GM18499 (cell line): ENCODE measurements around the gene PSG2.
"Not testable (repeated sequence)": the region's sequence is repeated elsewhere in the genome, so short reads cannot be mapped to it uniquely, and the experiment has no call there.

Source experiments
- ATAC-seq: cut with Tn5 transposase; IDR thresholded peaks from one replicate; pipeline ENCODE4 v1.9.1; 2021; ENCODE audit warnings: moderate number of reproducible peaks; ENCODE audit not compliant: insufficient read depth, unreplicated experiment

Gene PSG2

DNA sequence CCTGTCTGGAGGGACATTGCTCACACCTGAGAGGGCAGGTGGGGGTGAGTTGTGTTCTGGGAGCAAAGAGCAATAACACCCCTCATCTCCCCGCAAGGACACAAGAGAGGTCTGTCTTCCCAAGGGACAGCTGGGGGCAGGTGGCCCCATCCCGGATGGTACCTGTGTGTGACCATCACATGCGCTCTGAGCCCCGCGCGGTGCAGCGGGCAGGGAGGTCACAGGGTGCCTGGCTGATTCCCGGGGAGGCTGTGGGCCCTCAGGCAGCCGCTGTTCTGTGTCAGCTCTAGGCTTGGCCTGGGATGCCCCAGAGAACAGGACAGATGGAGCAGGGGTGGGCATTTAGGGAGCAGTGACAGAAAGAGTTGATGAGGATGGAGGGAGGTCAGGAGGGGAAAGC is 1.2 kb upstream of the PSG2 start:
- ATAC-seq: not testable (repeated sequence)

DNA sequence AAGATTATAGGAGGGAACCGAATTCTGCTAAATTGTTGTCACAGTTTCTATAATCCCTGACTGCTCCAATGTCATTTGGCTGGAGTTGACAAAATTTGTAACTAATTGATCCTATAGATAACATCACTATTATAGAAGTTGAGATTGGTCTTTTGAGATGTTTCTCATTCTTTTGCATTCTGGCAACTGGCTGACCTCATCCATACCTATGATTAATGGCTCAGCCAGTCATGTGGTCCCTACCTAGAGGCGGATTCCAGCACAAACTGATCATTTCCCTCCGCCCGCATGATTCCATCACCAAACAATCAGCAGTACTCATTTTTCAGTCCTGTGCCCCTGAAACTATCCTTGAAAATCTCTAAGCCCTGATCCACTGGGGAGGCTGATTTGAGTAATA is 4.2 kb downstream of the PSG2 start:
- no peak for ATAC-seq

DNA sequence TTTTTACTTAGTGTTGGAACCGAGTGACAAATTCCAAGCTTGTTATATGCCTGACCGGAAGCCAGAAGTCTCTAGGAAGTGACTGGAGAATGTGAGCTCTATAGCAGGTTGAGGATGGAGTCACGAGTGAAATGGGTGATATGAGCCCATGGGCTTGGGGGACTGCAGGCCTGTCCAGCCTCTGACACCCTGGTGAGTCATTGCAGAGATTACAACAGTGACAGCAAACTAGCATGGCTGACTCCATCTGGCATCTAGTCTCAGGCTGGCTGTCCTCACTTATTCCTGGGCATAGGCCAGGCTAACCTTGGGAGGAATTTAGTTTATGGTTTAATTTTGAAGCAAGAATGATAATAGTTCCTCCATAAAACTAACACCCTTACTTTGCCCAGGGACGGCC is 4.6 kb downstream of the PSG2 start:
- not testable (repeated sequence) for ATAC-seq

GRCh38 chr19:43062418-43062817 is 20.1 kb downstream of the PSG2 start:
- ATAC-seq: not testable (repeated sequence)

DNA sequence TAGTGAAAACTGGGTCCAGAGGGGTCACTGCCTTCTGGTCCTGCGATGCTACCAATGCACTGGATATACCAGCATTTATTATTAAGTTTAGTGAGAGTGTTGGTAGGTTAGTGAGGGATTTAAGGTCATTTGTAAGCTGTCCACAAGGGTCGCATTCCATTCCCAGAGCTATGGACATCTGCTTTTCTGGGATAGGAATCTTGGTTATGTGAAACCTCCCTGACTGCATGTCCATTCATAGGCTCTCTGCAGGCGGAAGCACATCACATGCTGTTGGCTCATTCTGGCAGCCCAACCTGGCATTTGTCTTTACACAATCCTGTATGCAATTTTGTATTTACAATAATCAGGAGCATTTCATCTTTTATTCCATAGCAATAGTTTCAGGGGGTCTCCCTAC is 21.2 kb downstream of the PSG2 start:
- ATAC-seq: not testable (repeated sequence)

DNA sequence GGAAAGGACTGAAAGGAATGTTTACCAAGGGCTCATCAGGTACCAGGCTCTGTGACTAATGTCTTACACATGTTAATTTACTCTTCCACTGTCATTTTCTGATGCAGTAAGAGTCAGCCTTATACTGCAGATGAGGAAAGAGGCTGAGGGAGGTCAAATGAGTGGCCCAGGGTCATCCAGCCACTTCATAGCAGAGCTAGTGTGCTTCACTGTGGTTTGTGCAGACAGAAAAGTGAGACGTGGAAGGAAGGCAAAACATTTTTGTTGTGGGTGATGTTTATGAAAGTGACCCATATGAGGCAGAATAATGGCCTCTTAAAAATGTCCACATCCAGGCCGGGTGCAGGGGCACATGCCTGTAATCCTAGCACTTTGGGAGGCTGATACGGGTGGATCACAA is 22.2 kb downstream of the PSG2 start:
- ATAC-seq: not testable (repeated sequence)

GRCh38 chr19:43059482-43059881 is 23.0 kb downstream of the PSG2 start:
- not testable (repeated sequence) for ATAC-seq

DNA sequence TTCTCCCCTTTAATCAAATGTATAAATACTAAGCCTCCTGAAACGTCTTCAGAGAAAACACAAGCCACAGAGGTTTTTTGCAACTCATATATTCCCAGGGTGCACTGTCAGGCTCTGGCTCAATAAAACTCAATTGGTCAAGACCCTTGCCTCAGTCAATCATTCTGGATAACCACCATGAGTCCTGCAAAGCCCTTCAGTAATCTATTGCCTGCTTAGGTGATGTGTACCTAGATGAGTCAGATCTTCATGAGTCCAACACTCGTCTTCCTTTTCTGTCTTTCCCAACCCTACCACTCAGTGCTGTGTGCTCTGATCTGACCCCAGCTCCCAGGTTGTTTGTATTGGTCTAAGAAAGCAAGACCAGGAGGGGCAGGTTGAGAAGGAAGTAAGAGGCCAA is 24.1 kb downstream of the PSG2 start:
- not testable (repeated sequence) for ATAC-seq

- not testable (repeated sequence) for ATAC-seq
Observed at GRCh38 chr19:43047966-43048365, 34.5 kb downstream of the PSG2 start.

GRCh38 chr19:43046578-43046977 is 35.9 kb downstream of the PSG2 start:
- not testable (repeated sequence) for ATAC-seq

- not testable (repeated sequence) for ATAC-seq
Observed at GRCh38 chr19:43043492-43044180, 38.9 kb downstream of the PSG2 start.

- not testable (repeated sequence) for ATAC-seq
Observed at GRCh38 chr19:43031645-43032044, 50.9 kb downstream of the PSG2 start.

- no peak for ATAC-seq
Observed at GRCh38 chr19:43028866-43029265, 53.6 kb downstream of the PSG2 start.

DNA sequence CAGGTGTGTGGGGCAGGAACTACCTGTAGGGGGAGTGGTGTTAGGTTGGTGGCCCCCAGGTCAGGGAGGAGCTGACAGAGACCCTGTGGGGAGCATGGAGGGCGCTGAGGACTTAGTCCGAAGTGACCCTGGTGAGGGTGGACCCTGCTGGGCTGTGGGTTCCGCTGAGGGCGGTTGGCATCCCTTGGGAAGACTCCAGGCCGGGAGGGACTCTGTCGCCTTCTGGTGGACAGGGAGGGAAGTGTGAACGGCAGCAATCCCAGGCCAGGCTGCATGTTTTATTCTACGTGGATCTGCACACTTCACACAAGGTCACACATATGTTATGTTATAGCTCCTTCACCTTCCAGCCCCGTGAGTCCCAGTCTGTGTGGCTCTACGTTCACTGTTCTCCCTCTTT is 54.5 kb downstream of the PSG2 start:
- ATAC-seq: not testable (repeated sequence)

DNA sequence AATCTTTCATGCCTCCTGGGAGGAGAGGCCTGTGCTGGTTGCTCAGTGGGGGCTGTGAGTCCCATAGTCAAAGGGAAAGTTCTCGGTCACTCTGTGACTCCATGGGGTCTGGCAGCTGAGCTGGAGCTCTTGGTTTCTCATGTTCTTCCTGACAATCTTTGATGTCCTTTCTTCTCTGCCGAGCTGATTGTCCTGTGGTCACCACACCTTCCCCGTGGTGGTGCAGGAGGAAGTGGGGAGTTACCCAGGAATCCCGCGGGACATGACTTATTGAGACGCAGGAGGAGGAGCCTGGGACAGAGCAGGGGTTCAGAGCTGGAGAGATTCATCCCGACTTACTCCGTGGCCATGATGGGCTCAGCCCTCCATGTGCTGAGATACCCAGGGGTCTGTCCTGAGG is 55.4 kb downstream of the PSG2 start:
- ATAC-seq: not testable (repeated sequence)

DNA sequence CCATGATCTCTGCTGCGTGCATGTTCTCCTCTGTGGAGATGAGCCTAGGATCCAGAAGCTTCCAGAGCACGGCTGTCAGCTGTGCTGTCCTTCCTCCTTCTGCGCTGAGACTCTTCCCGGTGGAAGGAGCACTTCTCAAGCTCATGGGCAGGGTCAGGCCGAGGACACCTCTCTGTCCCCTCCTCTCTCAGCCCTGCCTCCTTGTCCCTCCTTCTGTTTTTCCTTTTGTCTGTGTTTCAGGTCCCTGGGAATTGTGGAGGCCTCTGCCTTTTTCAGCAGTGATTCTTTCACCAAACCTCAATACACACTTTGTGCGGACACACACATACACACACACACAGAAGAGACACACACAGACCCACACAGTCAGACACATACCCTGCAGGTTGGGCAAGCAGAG is 56.1 kb downstream of the PSG2 start, which contains the start of gene PSG11:
TSS of gene PSG11 (minus strand) at position 101 of the 400 bp plus-strand sequence. CDS start at position 4, 97 bp downstream.
- ATAC-seq: not testable (repeated sequence)

- ATAC-seq: not testable (repeated sequence)
Observed at GRCh38 chr19:43022098-43022497, 60.4 kb downstream of the PSG2 start.

DNA sequence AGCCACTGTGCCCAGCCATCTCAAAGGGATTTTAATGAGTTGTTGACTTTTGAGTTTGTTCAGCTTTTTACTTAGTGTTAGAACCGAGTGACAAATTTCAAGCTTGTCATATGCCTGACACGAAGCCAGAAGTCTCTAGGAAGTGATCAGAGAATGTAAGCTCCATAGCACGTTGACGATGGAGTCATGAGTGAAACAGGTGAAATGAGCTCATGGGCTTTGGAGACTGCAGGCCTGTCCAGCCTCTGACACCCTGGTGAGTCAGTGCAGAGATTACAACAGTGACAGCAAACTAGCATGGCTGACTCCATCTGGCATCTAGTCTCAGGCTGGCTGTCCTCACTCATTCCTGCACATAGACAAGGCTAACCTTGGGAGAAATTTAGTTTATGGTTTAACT is 60.9 kb downstream of the PSG2 start:
- ATAC-seq: not testable (repeated sequence)

DNA sequence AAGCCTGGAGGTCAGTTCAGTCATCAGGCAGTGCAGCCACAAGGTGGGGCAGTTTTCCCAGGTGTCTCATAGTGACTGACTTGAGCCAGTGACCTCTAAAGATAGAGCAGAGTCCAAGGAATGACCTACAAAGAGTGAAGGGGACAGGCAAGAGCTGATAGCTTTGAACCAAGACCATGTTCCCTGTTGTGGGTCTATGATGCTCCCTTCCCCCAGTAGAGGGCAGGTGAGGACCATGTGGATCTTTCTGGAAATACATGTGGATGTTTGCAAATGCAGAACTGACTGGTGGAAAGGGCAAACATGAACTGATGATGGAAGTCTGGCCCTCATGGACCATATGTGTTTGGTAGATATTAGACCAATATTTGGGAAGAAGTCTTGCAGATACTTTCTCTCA is 62.9 kb downstream of the PSG2 start:
- ATAC-seq: not testable (repeated sequence)
